Measurements from ENCODE around the gene RGP1. TPM values are rescaled to one million over a fixed set of nuclear protein-coding genes. Genes with fewer than 3 reads are reported as not detected.

The RGP1 gene
- total RNA-seq, 6 experiments from 2014 or later: 9.5 to 13.0 (median 11.4) TPM

GRCh38 chr9:35710818-35711500, 38.1 kb upstream of the RGP1 start:
- ATAC-seq (no peak), DNase-seq (no peak)
- intact Hi-C loops (cut with DNase I): no loop called here
- Histone ChIP-seq H3K9me3 (no peaks in the 10 kb centered on the region), H3K27ac (no peak overlapping the region), H3K36me3 (peaks cover 46 to 98% (median 76%) of the 10 kb centered on the region in 4 donors), H3K27me3 (no peaks in the 10 kb centered on the region), H3K4me3 (no peak overlapping the region), H3K4me1 (no peaks in the 10 kb centered on the region)
- WGBS (ENCODE audit: insufficient coverage, low coverage, low lambda C conversion rate, missing lambda C conversion rate): 78% methylated on average over 7 of the region's 7 CpGs
- no peak for TF ChIP-seq CTCF (IDR thresholded peaks at IDR 0.05)
- TF ChIP-seq POLR2A (IDR thresholded peaks at IDR 0.05): no peak

GRCh38 chr9:35711501-35712428, 37.3 kb upstream of the RGP1 start:
- Histone ChIP-seq H3K36me3 (peaks cover 45 to 98% (median 76%) of the 10 kb centered on the region in 4 donors), H3K4me3 (no peak overlapping the region), H3K27ac (no peak overlapping the region), H3K9me3 (no peaks in the 10 kb centered on the region), H3K27me3 (no peaks in the 10 kb centered on the region), H3K4me1 (no peaks in the 10 kb centered on the region)
- intact Hi-C loops (cut with DNase I): no loop called here
- no peak for ATAC-seq
- no peak for DNase-seq
- WGBS (ENCODE audit: insufficient coverage, low coverage, low lambda C conversion rate, missing lambda C conversion rate): 89% methylated on average over 14 of the region's 21 CpGs
- TF ChIP-seq POLR2A (IDR thresholded peaks at IDR 0.05) (no peak), CTCF (IDR thresholded peaks at IDR 0.05) (no peak)

DNA sequence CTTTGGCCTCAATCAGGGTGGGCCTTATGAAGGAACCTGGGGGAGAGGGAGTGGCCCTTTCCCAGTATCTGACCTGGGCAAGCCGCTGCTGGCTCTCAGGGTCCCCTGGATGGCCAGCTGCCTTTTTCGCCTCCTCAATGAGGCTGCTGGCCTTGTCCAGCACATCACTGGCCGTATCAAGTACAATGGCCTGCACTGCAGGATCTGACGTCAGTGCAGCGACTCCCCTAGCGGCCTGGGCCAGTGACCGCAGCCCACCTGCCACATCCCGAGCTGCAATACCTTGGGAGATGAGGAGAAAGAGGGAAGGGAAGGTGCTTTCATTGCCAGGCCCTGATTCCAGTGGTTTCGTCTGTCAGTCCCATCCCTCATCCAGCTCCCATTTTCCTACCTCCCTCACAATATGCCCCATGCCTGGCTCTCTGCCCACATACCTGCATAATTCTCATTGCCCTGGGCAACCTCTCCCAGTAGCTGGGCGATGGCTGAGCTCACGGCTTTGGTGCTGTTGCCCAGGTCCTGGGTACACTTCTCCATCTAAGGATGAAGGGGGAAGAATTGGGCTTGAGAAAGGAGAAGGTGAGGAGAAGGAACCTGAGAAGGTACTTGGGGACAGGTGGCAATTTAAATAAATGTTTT, 36.2 kb upstream of the RGP1 start:
- no peak for DNase-seq
- no peak for TF ChIP-seq CTCF (IDR thresholded peaks at IDR 0.05)
- no peak for TF ChIP-seq POLR2A (IDR thresholded peaks at IDR 0.05)
- Histone ChIP-seq H3K27me3 (no peaks in the 10 kb centered on the region), H3K4me3 (no peak overlapping the region), H3K36me3 (peaks cover 45 to 98% (median 75%) of the 10 kb centered on the region in 4 donors), H3K9me3 (no peaks in the 10 kb centered on the region), H3K4me1 (no peaks in the 10 kb centered on the region), H3K27ac (no peak overlapping the region)
- intact Hi-C loops (cut with DNase I): no loop called here
- WGBS (ENCODE audit: insufficient coverage, low coverage, low lambda C conversion rate, missing lambda C conversion rate): 83% methylated on average over 5 of the region's 11 CpGs
- no peak for ATAC-seq

DNA sequence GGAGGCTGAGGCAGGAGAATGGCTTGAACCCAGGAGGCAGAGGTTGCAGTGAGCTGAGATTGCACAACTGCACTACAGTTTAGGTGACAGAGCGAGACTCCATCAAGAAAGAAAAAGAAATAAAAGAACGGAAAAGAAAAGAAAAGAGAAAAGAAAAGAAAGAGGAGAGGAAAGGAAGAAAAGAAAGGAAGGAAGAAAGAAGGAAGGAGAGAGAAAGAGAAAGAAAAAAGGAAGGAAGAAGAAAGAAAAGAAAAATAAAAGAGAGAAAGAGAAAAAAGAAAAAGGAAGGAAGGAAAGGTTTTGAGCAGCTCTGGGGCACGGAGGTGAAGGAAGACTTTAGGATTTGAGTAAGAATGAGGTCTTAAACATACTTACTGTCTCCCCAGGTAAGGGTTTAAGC, 35.5 kb upstream of the RGP1 start:
- Histone ChIP-seq H3K9me3 (no peaks in the 10 kb centered on the region), H3K27ac (no peak overlapping the region), H3K4me3 (no peak overlapping the region), H3K27me3 (no peaks in the 10 kb centered on the region), H3K4me1 (no peaks in the 10 kb centered on the region), H3K36me3 (peaks cover 47 to 98% (median 72%) of the 10 kb centered on the region in 4 donors)
- no peak for TF ChIP-seq CTCF (IDR thresholded peaks at IDR 0.05)
- no peak for TF ChIP-seq POLR2A (IDR thresholded peaks at IDR 0.05)
- WGBS (ENCODE audit: insufficient coverage, low coverage, low lambda C conversion rate, missing lambda C conversion rate): 93% methylated on average over 2 of the region's 3 CpGs
- ATAC-seq: no peak
- DNase-seq: no peak
- intact Hi-C loops (cut with DNase I): no loop called here
